GM13976 (cell line): ENCODE results near the gene LAD1.

Experiments used
- DNase-seq: peaks from one replicate; pipeline ENCODE4 v3.0.0; 2012; ENCODE audit warnings: low spot score
- CTCF ChIP-seq: IDR thresholded peaks from 2 replicates; pipeline ENCODE4 v1.5.1; 2012; ENCODE audit warnings: borderline replicate concordance, mild to moderate bottlenecking; ENCODE audit not compliant: insufficient read depth; ENCODE audit errors: extremely low read depth, missing control alignments, control extremely low read depth
- in situ Hi-C: fragments of 300-500 bp; cut with MboI; formaldehyde crosslinking; loops from one replicate; pipeline ENCODE4 v1.12.0; 2022; ENCODE audit warnings: low sequenced_read_pairs, mixed read lengths, inconsistent platforms; ENCODE audit not compliant: unreplicated experiment

LAD1 gene

GRCh38 chr1:201358596-201358995 is 40.5 kb downstream of the LAD1 start:
- TF ChIP-seq CTCF, result no peak
- no peak for DNase-seq
- in situ Hi-C loops, result no loop called here

GRCh38 chr1:201357636-201358348 is 41.3 kb downstream of the LAD1 start:
- in situ Hi-C loops, result no loop called here
- no peak for DNase-seq
- TF ChIP-seq CTCF, result no peak

- TF ChIP-seq CTCF, result no peak
- DNase-seq, result no peak
- in situ Hi-C loops, result no loop called here
Observed at GRCh38 chr1:201357211-201357610, 41.9 kb downstream of the LAD1 start.

GRCh38 chr1:201356701-201357100 is 42.4 kb downstream of the LAD1 start:
- DNase-seq, result no peak
- in situ Hi-C loops, result no loop called here
- no peak for TF ChIP-seq CTCF

DNA sequence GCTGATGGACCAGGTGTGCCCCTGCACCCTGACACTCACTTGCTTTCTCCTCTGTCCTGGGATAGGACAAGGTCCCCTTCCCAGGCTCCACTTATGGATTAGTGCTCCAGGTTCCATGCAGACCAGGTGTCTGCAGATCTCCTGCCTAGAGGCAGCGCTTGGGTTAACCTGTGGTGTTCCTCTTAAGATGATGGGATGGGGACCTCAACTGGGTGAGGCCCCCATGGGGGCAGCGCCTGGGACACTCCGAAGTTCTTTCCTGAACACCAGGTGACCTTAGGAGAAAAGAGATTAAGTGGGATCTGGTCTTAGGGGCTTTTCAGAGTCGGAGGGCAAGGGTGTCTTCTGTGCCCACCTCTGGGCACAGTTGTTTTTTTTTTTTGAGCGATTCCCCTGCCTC is 42.9 kb downstream of the LAD1 start:
- no peak for DNase-seq
- in situ Hi-C loops, result no loop called here
- TF ChIP-seq CTCF, result no peak

GRCh38 chr1:201355471-201355870 is 43.7 kb downstream of the LAD1 start:
- in situ Hi-C loops, result no loop called here
- no peak for TF ChIP-seq CTCF
- DNase-seq, result no peak
